GM21447 (cell line): ENCODE measurements around the gene KPNA3.
"Not testable (repeated sequence)": the region's sequence is repeated elsewhere in the genome, so short reads cannot be mapped to it uniquely, and the experiment has no call there.

Experiments used
- ATAC-seq: cut with Tn5 transposase; IDR thresholded peaks from one replicate; pipeline ENCODE4 v1.9.1; 2021; ENCODE audit not compliant: unreplicated experiment

Gene KPNA3

GRCh38 chr13:49756263-49756662 lies 36.2 kb downstream of the KPNA3 start:
- ATAC-seq, result no peak

GRCh38 chr13:49754146-49754545 lies 38.3 kb downstream of the KPNA3 start:
- no peak for ATAC-seq

GRCh38 chr13:49749848-49750247 lies 42.6 kb downstream of the KPNA3 start:
- no peak for ATAC-seq

- ATAC-seq, result no peak
These were observed 46.4 kb downstream of the KPNA3 start for GRCh38 chr13:49746111-49746510.

- no peak for ATAC-seq
These were observed 51.6 kb downstream of the KPNA3 start for GRCh38 chr13:49740870-49741269.

- no peak for ATAC-seq
These were observed 52.8 kb downstream of the KPNA3 start for GRCh38 chr13:49739498-49740187.

- ATAC-seq, result no peak
These were observed 59.1 kb downstream of the KPNA3 start for GRCh38 chr13:49733181-49733951.

GRCh38 chr13:49731766-49732165 lies 60.7 kb downstream of the KPNA3 start:
- no peak for ATAC-seq

GRCh38 chr13:49716615-49717014 lies 75.9 kb downstream of the KPNA3 start:
- ATAC-seq, result no peak

- ATAC-seq, result no peak
These were observed 77.7 kb downstream of the KPNA3 start for GRCh38 chr13:49714757-49715156.

GRCh38 chr13:49711218-49711863 lies 81.1 kb downstream of the KPNA3 start:
- ATAC-seq, result no peak

GRCh38 chr13:49704264-49704663 lies 88.2 kb downstream of the KPNA3 start:
- not testable (repeated sequence) for ATAC-seq

GRCh38 chr13:49701491-49701890 lies 91.0 kb downstream of the KPNA3 start:
- ATAC-seq, result no peak

- ATAC-seq, result no peak
These were observed 95.0 kb downstream of the KPNA3 start for GRCh38 chr13:49697468-49697867.

- ATAC-seq, result no peak
These were observed 98.0 kb downstream of the KPNA3 start for GRCh38 chr13:49694446-49694845.

GRCh38 chr13:49693877-49694276 lies 98.6 kb downstream of the KPNA3 start:
- ATAC-seq, result no peak

- ATAC-seq, result no peak
These were observed 99.2 kb downstream of the KPNA3 start for GRCh38 chr13:49693191-49693733.

- ATAC-seq, result peak; percentile 98
These were observed 101.3 kb downstream of the KPNA3 start, which contains the start of gene EBPL for GRCh38 chr13:49690995-49691784. Gene EBPL (minus strand): TSS chr13:49691486. CDS start chr13:49691424, 62 bp downstream.

- ATAC-seq, result peak; percentile 17
These were observed 102.1 kb downstream of the KPNA3 start for GRCh38 chr13:49690133-49690994.

GRCh38 chr13:49683489-49683888 lies 109.0 kb downstream of the KPNA3 start:
- ATAC-seq, result peak; percentile 77
